LoVo (cell line): ENCODE measurements around the gene LPP.

ENCODE experiments used
- DNase-seq: peaks from one replicate; pipeline ENCODE4 v3.0.0-alpha.2; 2016; ENCODE audit warnings: low spot score

Gene LPP

DNA sequence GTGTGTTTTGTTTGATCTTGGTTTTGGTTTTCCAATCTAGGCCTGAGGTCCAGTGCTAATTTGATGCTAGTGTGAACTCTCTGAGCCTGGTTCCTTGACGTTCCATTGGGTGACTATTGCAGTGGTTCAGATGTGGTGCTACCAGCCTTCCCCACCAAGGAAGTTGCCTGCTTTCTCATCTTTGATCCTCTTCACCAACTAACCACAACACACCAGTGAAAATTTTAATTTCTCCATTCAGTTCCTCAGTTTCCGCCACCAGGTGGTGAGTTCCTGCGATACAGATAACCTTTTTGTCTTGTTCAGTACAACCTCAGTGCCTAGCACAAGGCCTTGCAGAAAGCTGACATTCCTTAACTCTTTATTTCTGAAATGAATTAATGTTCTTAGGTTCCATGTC, 680.4 kb downstream of the LPP start:
- no peak for DNase-seq

DNA sequence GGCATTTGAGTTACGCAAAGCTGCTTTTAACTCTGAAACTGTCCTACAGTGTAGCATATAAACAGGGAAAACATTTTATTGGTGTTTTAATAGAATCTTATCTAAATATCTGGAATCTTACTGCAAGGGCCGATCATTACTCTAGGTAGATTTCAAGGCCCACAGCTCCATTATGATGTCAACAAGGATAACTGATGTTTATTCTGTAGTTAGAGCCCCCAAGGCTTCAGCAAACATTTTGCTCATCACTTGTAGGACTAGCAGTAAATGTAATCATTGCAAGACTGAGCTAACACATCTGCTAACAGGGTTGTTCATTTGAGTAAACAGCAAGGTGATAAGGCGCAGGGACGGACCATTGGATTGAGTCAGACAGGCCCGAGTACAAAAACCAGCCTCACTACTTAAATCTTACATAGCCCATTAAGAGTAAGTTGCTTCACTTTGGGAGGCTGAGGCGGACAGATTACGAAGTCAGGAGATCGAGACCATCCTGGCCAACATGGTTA, 685.3 kb downstream of the LPP start:
- no peak for DNase-seq

DNA sequence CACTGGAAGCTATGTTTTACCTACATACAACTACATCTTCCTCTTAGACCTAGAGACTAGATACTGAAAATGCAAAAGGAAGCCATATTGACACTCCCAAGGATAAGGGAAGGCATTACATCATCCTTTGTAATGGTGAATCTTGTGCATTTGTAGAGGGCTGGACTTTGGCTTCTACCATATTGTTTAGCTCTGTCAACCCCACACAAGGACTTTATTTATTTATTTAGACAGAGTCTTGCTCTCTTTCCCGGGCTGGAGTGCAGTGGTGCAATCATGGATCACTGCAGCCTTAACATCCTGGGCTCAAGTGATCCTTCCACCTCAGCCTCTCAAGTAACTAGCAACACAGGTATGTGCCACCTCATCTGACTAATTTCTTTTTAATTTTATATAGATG, 686.3 kb downstream of the LPP start:
- DNase-seq, result no peak

DNA sequence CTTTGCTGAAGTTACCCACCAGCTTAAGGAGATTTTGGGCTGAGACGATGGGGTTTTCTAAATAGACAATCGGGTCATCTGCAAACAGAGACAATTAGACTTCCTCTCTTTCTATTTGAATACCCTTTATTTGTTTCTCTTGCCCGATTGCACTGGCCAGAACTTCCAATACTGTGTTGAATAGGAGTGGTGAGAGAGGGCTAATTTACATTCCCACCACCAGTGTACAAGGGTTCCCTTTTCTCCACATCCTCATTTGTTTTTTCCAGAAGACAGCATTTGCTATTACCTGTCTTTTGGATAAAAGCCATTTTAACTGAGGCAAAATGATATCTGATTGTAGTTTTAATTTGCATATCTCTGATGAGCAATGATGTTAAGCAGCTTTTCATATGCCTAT, 687.9 kb downstream of the LPP start:
- no peak for DNase-seq

DNA sequence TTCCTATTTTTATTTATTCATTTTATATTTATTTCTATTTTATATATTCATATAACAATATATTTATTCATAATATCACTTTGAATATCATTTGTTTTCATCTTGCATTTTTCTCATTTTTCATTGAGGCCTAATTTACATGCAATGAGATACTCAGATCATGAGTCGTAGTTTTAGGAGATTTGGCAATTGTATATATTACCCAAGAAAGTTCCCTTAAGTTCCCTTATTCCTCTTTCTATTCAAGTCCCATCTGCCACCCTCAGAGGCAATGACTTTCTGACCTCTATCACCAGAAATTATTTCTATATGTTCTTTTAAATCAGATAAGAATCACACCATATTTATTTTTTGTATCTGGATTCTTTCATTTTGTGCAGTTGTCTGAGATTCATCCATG, 688.7 kb downstream of the LPP start:
- no peak for DNase-seq

DNA sequence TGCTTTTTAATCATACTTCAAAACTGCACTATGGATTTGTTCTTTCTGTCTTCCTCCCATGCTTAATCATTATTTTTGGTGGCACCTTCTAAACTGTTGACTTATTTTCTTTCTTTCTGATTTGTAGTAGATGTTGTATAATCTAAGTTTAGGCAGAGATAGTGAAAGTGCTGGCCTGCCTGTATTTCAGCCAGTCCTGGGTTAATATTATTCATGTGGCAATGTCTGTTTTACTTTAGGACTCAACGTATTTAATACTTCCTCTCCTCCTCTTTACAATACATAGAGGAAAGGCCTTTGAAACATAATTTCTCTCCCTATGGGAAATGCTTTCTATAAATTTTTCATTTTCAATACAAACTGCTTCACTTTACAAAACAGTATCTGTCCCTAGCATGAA, 690.1 kb downstream of the LPP start:
- no peak for DNase-seq

DNA sequence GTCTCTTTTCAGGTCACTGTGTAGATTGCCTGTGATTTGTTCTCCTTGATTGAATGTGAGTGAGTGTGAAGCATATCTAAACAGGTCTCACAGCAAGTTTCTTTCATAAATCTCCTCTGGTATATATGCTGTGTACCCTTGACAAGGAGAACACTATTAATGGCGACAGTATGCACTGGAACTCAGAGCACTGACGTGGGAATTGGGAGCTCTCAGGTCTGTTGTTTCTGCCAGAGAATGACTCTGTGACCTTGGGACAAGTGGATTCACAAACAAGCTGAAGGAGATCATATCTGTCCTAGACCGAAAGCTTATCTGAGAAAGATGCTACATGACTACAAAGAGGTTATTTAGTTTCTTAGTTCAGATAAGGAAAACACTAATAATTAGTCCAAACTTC, 691.6 kb downstream of the LPP start:
- no peak for DNase-seq

DNA sequence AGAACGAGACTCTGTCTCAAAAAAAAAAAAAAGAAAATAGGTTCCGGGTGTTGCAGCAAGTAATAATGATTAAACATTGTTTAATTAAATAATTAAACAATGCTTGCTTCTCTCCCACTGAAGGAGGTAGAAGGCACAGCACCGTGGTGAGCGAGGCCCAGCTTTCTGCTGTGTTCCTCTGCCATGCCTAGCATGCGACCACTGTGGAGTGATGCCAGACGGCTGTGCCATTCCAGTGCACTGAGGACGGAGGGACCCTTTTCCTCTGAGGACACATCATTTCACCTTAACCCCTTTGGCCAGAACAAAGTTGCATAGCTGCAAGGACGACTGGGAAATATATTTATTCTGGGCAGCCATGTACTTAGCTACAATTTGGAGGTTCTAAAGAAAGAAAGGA, 695.0 kb downstream of the LPP start:
- DNase-seq, result no peak

DNA sequence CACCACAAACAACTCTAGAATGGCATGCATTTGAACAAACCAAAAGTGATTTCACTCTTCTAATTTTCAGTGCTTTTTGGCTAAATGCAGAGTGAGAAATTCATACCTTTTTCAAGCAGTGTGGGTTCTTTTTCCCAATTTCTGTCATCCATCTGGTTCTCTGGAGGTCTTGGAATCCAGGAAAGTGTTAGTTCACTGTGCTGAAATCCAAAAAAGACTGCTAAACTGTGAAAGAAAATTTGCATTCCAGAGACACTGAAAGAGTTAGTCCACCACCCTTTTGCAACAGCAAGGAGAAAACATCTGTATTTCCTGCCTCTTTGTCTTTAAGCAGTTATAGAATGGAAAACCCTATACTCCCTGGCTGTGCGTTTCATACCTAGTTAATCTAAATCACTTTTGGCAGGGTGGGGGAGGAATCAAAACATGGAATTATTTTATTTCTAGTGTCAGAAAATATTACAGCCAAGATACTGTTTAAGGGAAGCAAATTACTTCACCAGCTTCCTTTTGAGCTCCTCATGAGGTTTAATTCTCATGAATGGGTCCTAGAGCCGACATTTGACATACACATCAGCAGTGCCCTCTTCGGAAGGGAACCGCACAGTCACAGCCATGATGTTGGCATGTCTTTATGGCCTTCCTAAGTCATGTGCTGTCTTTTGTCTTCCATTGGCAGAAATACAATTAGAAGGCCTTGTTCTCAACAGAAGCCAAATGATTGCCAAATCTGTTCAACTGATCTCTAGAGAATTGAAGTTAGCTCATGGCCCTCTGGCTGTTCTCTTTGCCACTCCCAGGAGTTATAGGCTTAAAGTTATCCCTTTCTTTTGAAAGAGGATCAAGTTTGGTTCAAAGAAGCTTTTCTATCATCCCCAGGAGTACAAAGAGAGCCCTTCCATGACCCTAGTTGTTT, 700.2 kb downstream of the LPP start:
- no peak for DNase-seq

DNA sequence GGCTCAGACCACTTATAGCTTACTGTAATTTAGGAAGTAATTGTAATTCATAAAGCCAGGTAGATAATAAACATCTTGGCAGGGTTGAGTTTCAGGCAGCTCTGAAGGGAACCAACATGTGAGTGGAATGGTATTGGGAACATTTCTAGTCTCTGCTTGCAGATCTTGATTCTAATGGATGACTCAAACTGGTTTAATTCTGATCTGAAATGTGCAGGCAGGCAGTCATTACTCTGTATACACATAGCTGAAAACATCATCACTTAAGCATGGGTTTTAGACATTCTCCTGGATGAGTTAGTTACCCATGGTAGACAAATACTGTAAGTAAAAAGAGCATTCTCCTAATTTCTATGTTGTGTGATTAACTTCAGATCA, 700.8 kb downstream of the LPP start:
- no peak for DNase-seq

DNA sequence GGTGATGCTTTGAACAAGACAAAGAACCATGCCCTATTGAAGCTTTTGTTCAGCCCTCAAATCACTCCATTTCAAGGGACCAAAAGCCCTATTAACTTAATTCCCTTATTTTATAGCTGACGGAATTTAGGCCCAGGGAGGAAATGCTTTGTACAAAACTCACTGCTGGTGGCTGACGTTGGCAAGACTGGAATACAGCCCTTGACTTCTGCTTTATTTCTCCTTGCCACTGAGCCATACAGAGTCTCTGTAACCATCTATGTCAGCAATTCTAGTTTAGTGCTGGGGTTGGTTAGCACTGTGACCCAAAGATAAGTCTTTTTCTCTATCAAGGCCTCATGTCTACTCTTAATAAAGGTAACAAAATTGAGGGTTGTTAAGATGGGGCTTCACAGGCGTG, 701.7 kb downstream of the LPP start:
- DNase-seq, result no peak

DNA sequence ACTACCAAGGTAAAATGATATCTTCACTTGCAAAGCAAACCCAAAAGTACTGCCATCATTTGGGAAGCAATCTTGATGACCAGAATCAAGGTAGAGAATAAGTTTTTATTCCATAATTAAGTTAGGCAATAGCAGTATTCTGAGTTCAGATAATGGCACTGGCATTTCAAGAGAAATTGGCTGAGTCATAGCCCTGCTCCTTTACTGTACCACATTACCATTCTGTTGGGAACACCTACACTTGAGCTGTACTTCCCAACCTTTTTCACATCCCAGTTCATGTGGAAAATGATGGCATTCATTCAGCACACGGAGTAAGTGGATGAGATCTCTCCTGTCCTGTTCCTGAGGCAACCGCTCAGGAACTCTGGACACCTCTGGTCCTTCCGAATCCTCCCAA, 706.2 kb downstream of the LPP start:
- DNase-seq, result no peak

DNA sequence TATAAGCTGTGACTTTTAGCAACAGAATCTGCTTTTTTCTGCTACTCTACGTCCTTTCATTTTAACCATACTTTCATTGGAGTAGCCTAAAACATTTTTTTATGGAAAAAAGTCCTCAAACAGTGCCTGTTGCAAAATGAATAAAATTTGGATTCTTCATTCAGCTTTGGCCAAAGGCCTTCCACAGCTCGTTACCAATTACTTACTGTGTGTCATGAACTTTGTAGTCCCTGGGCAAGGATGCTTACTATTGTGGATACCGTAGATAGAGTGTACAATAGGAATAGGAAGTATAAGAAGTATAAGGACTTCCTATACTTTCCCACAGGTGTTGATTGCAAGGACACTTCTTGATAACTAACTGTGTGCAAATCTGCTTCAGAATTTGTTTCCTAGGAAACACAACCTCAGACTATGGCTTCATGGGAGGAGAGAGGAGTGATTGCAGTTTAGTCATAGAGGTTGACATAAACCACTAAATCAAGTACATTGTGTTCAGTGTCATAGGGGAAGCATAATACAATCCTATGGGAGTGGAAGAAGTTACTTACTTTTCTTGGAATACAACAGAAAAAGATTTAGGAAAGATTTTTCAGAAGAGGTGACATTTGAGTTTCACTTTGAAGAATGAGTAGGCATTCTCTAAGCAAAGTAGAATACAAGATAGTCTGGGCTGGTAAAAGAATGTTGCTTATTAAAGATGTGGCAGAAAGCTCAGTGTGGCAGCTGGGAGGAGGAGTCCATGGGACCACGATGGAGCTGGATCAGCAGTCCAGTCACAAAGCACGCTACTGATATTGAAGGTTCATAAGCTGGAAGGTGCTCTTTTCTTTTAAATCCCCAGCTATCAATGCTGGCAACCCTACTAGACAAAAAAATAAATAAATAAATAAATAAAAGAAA, 708.1 kb downstream of the LPP start:
- DNase-seq, result no peak

DNA sequence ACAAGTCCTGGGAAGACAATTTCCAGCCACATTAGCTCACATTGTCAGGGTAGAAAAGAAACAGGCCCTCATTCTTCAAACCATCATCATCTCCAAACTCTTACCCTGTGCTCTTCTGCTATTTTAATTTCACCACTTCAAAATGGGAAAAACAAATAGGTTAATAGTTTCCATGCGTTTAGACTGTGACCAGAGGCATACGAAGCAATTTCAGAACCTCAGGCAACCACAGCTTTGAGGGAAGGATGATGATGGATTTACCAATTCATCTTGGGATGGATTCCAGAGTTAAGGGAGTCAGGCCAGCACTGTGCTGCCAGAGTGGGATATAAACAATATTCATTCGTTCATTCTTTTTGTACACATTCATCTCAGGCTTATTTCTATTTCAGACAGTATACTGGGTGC, 710.0 kb downstream of the LPP start:
- no peak for DNase-seq

DNA sequence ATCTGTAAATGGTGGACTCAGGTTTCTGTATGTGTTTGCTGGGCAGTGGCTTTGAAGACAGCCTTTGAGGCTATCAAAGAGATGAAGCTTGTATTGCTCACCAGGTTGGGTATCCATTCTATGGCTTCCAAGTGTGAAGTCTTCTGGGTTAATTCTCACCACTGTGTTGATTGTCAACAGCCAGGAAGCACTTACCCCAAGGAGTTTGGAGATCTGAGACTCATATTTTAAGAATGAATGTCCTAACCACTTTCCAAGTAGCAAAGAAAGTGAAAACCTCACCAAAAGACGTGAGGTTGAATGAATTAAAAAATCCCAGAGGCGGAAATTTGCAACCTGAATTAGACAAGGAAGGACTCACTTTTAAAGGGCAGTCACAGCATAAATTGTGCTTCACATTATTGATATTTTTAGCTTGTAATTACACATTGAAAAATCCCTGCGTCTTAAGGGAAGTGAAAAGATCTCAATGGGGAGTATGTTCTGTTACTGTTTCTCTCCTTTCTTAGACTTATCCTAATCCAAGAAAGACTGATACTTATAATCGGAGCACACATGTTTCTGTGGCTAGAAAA, 713.8 kb downstream of the LPP start:
- DNase-seq, result no peak

DNA sequence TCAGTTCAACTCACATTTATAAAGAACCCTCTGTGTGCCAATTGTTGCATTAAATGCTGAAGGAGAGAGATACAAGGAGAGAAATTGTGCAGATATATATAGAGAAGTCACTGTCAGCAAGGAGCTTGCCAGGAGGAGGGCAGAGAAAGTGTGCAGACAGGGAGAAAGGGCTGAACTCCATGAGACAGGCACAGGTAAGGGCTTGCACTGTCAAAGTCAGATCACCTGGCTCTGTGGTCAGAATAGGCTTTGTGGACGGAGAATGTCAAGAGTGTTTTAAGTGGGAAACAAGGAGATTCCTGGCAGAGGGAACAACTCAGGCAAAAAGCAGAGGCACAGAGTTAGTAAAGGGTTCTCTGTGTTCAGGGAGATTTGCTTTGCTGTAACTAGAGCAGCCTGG, 714.8 kb downstream of the LPP start:
- DNase-seq, result no peak

DNA sequence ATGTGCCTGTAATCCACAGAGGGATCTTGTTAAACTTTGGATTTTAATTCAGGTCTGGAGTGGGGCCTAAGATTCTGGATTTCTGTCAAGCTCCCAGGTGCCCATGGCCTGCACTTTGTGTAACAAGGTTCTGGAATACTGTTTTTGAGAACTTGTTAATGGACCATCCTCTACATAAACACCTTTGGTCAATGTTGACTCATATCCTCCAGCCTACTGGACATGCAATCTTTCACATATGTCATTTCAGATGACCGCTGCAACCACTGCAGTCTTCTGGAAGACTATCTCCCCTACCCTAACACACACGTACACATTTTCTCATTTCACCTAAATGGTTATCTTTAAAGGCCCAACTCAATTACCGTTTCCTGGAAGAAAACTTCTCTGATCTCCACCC, 715.7 kb downstream of the LPP start:
- no peak for DNase-seq

DNA sequence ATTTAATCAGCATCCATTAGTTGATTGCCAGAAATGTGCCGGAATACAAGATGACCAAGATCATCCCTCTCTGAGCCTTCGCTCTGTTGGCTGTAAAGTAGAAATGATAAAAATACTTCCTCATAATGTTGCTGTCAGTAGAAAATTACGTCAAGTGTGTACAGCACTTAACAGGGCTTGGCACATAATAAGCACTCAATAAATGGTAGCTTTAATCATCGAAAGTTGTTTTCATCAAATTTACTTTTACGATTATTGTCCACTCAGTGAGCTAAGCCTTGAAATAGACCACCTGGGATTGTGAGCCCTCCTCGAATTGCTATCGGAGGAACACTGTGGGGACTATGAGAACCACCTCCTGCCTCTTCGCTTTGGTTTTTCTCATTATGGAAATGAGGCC, 716.5 kb downstream of the LPP start:
- DNase-seq, result no peak

DNA sequence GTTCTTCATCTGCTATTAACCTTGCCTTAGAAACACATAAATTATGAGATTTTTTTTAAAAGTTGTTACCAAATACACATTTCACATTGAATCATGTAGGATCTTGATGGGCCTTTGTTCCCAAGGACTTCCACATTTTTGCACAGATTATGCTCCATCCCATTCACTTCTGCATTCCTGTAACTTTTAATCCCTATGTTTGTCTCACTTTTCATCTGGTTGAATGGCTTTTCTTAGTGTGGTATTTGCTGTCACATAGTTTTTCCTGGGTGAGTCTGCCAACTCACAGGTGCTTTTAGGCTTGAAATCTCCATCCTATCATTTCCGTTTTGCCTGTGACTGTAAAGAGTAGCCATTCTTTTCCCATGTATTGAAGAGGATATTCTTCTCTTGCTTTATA, 720.6 kb downstream of the LPP start:
- DNase-seq, result no peak

DNA sequence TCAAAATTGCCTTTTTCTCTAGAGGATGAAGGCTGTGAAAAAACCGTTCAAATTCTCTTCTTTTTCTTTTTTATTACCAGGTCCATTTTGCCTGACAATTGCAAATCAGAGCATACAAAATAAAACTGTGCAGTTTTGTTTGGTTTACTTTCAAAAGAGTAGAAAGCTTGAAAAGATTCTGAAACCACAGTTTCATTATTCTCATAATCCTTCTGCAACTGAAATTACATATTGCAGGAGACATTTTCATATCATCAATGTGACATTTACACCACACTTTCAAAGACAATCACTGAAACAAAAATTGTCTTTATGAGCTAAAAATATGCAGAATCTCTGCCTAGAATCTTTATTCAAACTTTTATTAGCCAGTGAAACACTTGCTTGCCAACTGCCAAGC, 721.5 kb downstream of the LPP start:
- DNase-seq, result no peak

DNA sequence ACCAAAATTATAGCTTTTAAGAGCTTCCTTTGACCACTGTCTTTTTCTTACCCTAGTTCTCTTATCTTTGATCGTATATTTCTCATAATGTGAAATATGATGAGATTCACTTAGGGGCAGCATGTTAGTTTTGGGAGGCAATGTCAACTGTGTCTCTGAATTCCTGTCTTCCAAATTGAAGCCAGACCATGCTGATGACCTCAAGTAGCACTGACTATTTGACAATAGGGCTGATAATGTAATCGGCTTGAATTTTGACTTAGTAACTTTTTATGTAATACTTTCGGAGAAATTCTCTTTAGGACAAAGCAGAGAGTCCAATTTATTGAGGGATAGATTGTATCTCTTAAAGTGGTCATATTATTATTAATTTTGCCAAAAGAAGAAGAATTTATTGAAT, 722.4 kb downstream of the LPP start:
- no peak for DNase-seq

DNA sequence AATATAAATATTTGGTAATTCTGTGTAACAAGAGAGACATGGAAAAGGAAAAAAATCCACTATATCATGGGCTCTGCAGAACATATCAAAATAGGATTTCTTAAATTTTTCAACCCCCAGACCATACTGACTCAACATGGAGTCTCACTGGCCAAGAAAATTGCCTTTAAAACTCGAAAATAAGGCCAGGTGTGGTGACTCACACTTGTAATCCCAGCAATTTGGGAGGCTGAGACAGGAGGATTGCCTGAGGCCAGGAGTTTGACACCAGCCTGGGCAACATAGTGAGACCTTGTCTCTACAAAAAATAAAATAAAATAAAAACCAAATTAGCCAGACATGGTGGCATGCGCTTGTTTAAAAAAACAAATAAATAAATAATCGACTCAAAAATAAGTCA, 723.4 kb downstream of the LPP start:
- DNase-seq, result no peak

DNA sequence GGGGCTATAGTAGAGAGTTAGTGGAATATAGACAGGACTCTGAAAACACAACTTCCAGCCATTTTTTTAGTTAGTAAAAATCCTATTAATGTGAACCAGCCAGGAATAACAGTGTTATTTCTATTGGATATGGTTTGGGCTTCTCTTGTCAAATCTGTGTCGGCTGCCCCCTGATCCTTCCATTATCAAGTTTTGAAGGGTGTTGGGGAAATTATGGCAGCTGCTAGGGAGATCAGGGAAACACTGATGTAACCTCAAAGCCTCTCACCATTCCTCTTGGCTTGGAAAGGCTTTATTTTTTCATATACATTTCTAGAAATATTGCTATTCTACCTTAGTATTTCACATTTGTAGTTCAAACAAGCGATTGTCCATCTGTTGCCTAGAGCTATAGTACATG, 724.1 kb downstream of the LPP start:
- DNase-seq, result no peak
